Right lobe of liver (tissue), 4 donors: ENCODE data around the gene TOMT.
A peak's percentile ranks its signal among the peaks of the same experiment; 100 is the strongest.

Source experiments
- POLR2A ChIP-seq: fragments of 450-650 bp; IDR thresholded peaks from one replicate; pipeline ENCODE4 v1.6.1; 2017; ENCODE audit warnings: antibody characterized with exemption, mild to moderate bottlenecking
- TF ChIP-seq, protein P1 (sequence below), 4 donors: fragments of 200-600 bp in 3 of 4; fragments of 450-650 bp in 1 of 4; IDR thresholded peaks; one replicate each; pipeline versions ENCODE4 v1.5.1 to v1.8.0; 2016 to 2022; ENCODE audit warnings: antibody characterized with exemption in 4 of 4, mild to moderate bottlenecking in 2 of 4
- donor health status: DM: no; HTN: no; CAD: no.
- donor health status: DM: no; HTN: no; CAD: no.
- donor health status: DM: no; HTN: yes; CAD: no.

DNA sequence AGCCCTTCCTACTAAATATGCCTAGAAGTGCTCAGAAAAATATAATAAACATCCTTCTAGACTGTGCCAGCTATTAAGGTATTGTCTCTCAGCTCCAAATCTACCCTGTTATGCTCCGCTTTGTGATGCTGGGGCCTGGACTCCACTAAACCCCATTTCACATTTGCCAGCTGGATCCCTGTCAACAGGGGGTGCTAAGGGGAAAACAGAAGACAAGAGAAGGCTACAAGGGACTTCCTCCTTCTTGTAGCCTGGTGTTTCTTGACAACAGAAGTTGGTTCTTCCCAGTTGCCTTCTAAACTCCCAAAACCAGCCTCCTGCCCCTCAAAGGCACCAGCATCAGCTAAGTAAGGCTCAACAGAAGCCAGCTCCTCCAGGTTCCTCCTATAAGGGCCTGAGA is 30.6 kb upstream of the TOMT start:
- TF ChIP-seq, protein P1, sequence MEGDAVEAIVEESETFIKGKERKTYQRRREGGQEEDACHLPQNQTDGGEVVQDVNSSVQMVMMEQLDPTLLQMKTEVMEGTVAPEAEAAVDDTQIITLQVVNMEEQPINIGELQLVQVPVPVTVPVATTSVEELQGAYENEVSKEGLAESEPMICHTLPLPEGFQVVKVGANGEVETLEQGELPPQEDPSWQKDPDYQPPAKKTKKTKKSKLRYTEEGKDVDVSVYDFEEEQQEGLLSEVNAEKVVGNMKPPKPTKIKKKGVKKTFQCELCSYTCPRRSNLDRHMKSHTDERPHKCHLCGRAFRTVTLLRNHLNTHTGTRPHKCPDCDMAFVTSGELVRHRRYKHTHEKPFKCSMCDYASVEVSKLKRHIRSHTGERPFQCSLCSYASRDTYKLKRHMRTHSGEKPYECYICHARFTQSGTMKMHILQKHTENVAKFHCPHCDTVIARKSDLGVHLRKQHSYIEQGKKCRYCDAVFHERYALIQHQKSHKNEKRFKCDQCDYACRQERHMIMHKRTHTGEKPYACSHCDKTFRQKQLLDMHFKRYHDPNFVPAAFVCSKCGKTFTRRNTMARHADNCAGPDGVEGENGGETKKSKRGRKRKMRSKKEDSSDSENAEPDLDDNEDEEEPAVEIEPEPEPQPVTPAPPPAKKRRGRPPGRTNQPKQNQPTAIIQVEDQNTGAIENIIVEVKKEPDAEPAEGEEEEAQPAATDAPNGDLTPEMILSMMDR (IDR thresholded peaks at IDR 0.05), result peak in 1 of 4 donors; percentile 4
- no peak for TF ChIP-seq POLR2A
